HG02973 (cell line): ENCODE results near the gene LIPG.
A peak's percentile ranks its signal among the peaks of the same experiment; 100 is the strongest.
"Not testable (repeated sequence)": the region's sequence is repeated elsewhere in the genome, so short reads cannot be mapped to it uniquely, and the experiment has no call there.

ENCODE experiments used
- ATAC-seq: cut with Tn5 transposase; IDR thresholded peaks from one replicate; pipeline ENCODE4 v1.9.1; 2021; ENCODE audit warnings: moderate library complexity; ENCODE audit not compliant: unreplicated experiment

LIPG gene

DNA sequence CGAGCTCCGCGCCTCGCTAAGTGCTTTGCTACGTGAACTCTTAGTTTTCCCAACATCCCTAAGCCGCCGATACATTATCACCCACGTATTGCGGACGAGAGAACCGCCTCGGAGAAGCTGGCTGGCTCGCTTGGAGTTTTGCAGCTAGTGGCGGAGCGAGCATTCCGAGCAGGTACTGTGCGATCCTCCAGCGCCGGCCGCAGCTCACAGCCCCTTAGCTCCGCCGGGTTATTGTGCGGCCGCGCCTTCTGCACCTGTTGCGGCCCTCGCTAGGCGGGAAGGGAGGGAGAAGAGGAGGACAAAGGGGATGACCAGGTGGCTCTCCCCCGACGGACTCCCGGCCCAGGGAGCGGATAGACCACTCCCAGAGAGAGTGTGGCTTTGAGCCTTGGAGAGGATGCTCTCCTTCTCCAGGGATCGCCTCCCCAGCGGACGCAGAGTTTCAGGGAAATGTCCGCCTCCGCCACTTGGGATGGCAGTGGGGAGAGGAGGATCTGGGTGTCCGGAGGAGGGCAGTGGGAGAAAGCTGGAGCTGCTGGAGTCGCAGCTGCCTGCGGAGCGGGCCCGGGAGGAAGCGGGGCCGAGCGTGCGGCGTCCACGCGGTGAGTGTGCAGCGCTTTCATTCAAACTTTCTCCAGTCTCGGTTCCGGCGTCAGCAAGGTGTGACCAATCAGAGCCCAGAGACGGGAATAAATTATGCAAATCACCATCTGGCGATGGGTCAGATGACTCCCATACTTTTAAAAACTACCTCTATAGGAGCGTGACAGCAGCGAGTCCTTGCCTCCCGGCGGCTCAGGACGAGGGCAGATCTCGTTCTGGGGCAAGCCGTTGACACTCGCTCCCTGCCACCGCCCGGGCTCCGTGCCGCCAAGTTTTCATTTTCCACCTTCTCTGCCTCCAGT is at the start of gene LIPG:
TSS of gene LIPG (plus strand) at position 769 of the 905 bp plus-strand sequence. CDS start 252 bp downstream, outside the sequence.
- ATAC-seq: peak; percentile 77

DNA sequence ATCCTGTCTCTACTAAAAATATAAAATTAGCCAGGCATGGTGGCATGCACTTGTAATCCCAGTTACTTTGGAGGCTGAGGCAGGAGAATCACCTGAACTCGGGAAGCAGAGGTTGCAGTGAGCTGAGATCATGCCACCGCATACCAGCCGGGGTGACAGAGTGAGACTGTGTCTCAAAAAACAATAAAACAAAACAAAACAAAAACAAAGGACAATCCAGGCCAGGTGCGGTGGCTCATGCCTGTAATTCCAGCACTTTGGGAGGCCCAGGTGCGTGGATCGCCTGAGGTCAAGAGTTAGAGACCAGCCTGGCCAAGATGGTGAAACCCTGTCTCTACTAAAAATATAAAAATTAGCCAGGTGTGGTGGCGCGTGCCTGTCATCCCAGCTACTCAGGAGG is 49.0 kb upstream of the LIPG start:
- ATAC-seq: not testable (repeated sequence)

DNA sequence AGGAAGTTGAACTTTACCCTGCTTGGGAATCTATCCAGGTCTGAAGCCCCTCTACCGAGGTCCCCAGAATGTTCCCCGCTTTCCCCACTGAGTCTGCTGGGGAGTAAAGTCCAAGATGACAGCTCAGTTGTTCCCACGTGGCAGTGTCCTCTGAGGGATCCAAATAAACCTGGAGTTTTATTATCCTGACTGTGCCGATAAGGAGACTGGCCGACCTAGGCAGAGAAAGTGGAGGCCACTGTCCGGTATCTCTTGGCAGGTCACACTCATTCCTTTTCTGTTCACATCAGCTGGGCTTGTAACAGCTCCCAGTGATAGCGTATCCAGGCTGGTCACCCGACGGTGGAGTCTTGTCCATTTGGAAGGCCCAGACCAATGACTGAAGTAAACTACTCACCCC is 47.3 kb upstream of the LIPG start:
- ATAC-seq: no peak

DNA sequence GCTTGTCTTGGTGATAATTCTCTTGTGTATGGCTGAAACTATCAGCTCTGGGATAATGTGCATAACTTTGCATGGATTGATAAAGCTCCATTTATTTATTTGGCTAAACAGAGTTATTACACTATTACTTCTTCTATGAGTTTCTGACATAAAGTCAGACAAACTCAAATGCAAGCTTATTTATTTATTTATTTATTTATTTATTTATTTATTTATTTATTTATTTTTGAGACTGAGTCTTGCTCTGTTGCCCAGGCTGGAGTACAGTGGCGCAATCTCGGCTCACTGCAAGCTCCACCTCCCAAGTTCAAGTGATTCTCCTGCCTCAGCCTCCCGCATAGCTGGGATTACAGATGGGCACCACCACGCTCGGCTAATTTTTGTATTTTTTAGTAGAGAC is 46.9 kb upstream of the LIPG start:
- ATAC-seq: not testable (repeated sequence)

DNA sequence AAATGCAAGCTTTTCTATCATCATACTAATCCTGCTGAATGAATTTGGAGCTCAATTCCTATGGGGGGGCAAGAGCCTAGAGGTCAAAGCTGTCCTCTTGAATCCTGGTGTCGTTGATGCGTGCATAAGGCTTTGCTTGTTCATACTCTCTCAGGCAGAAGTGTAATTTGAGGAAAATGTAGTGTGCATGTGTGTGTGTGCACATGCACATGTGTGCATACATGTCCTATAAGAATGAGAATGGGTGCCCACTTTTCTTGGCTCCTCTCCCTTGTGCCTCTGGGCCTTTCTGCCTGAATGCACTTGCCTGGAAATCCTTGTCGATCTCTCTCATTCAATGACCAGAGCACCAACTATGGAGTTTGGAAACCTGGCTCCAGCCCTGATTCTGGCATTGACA is 46.3 kb upstream of the LIPG start:
- no peak for ATAC-seq

DNA sequence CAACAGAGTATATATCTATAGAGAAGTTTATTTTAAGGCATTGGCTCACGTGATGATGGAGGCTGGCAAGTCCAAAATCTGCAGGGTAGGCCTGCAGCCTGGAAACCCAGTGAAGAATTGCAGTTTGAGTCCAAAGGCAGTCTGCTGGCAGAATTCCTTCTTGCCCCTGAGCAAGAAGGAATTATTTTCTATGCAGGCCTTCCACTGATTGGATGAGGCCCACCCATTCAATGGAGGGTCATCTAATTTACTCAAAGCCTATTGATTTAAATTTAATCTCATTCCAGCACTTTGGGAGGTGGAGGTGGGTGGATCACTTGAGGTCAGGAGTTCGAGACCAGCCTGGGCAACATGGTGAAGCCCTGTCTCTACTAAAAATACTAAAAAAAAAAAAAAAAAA is 44.4 kb upstream of the LIPG start:
- ATAC-seq: no peak

DNA sequence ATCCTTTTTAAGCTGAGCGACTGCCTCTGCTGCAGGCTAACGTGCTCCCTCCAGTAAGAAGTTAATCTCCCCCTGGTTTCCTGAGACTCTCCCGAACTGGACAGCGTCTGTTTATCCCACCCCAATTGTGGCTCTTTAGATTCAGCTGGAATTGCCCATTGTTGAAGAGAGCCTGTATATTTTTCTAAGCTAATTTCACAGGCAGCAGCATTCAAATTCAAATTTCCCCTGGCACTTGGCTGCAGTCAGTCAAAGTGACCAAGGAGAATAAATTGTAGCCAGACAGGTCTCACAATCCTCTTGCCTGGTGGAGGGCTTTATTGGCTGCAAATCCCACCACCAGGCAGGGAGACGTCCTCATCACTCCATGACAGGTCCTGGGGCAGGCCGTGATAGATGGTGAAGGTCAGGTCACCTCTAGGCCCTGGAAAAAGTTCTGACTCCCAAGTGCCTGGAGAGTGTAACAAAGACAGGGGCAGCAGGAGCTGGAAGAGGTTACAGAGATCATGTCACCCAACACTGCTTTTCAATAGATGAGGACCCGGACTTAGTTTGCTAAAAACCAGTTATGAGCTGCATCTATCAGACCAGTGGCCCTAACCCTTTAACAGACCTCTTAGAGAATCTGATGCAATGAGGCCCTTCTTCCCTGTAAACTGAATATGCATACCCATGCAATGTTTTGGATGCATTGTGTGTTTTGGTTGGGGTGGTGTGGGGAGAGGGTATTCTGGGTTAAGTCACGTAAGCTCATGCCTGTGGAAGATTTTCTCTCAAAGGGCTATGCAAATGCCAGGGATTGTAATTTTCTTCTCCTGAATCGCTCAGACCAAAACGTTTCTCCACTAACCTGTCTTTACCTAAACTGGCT is 42.5 kb upstream of the LIPG start:
- ATAC-seq: no peak

DNA sequence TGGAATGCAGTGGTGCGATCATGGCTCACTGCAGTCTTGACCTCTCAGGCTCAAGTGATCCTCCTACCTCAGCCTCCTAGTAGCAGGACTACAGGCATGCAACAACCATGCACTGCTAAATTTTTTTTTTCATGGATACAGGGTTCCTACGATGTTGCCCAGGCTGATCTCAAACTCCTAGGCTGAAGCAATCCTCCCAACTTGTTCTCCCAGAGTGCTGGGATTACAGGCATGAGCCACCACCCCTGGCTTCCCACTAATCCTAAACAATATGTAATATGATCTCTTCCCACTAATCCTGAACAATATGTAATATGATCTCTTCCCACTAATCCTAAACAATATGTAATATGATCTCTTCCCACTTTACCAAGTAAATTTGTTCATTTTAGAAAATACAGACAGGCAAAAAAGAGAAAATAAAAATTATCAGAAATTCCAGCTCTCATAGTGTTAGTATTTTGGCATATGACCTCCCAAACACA is 41.2 kb upstream of the LIPG start:
- no peak for ATAC-seq

DNA sequence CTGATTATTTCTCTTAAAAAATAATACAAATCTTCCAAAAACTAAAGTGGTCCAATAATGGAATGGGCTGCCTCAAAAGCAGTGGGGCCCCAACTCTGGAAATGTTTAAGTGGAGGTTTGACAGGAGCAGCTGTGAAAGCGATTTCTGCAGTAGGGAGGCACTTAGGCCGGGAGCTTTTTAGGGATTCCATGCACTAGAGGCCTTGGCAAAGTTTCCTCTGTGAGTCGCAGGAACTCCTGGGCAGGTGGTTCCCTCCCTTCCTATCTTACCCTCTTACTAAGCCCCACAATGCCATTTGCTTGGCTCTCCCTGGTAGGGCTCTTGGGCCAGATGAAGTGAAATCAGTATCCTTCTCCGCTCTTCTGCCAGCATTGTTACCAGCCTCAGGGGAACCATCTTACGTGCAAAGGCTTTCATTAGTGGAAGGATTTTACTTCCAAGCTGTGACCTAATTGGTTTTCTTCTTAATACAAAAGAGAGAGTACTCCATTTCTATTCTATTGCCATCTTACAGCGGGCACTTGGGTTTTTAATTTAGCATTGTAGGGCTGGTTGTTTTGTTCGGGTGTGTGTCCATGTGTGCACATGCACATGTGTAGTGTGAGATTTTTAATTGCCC is 40.5 kb upstream of the LIPG start:
- ATAC-seq: no peak

DNA sequence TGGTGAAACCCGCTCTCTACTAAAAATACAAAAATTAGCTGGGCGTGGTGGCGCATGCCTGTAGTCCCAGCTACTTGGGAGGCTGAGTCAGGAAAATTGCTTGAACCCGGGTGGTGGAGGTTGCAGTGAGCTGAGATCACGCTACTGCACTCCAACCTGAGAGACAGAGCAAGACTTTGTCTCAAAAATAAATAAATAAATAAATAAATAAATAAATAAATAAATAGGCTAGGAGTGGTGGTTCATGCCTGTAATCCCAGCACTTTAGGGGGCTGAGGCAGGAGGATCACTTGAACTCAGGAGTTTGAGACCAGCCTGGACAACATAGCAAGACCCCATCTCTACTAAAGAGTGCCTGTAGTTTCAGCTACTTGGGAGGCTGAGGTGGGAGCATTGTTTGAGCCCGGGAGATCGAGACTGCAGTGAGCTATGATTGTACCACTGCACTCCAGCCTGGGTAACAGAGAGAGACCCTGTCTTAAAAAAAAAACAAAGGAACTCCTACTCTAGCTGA is 38.2 kb upstream of the LIPG start:
- ATAC-seq: not testable (repeated sequence)

DNA sequence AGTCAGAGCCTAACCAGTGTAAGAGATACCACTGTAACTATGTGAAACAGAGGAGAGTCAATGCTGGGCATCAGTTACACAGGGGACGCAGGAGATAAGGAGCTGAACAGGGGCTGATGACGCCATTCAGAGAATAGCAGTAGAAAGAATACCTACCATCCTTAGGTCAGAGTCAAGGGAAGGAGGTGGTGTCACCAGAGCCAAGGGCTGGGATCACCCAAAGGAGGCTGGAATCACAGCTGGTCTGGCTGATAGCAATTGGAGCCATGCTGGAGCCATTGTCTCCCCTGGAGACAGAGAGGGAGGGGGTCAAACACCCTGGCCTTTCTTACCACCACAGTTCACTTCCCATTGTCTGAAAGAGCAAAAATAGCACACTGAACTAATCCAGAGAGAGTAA is 37.5 kb upstream of the LIPG start:
- no peak for ATAC-seq

DNA sequence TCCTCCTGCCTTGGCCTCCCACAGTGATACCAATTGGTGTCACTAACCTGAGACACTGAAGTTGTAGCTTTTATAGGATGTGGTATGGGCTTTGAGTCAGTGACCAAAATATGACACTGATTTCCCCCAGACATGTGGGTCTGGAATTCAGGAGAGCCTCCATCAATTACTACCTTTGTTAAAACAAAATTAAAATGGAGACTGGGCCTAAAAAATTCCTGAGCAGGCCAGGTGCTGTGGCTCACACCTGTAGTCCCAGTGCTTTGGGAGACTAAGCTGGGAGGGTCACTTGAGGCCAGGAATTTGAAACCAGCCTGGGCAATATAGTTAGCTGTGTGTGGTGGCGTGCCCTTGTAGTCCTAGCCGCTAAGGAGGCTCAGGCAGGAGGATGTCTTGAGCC is 36.9 kb upstream of the LIPG start:
- no peak for ATAC-seq

DNA sequence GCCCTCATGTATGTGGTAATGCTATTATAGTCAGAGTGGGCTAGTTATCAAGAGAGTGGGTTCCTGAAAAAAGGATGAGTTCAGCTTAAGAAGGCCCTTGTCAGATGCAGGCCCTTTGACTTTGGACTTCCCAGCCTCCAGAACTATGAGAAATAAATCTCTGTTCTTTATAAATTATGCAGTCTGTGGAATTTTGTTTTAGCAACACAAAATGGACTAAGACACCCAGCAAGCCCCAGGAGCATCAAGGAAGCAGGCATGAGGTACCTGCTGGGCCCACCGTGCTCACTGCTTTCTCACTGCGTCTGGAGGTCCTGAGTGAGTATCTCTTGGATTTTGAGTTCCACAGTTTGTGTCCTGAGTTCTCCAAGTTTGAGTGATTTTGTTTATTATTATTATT is 35.9 kb upstream of the LIPG start:
- no peak for ATAC-seq

DNA sequence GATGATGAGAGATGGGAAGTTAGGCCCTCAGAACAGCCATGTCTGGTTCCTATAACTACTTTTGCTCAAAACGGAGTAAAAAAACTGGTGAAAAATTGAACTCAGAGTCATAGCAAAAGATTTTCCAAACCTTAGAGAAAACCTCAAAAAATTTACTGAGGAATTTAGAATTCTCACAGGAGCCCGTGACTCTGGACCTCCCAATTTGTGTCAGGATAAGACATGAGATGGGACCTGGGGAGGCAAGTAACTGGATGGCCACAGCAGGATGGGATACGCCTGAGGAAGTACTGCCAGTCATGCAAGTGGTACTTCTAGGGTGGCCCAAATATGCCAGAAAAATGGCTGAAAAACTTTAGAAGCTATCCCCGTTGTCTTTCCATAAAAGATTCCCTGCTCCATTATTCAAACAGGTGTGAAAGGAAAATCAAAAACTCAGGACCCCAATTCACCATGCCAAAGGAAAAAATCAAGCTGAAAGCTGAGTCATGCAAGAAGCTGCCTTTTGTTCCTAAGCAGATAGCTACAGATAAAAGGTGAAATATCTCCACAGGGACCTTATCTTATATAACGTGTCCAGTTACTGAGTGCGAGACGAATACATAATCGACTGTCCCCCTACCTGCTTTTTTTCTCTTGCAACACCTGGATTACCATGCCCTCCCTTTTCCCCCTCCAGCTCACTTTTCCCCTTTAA is 34.1 kb upstream of the LIPG start:
- ATAC-seq: no peak

DNA sequence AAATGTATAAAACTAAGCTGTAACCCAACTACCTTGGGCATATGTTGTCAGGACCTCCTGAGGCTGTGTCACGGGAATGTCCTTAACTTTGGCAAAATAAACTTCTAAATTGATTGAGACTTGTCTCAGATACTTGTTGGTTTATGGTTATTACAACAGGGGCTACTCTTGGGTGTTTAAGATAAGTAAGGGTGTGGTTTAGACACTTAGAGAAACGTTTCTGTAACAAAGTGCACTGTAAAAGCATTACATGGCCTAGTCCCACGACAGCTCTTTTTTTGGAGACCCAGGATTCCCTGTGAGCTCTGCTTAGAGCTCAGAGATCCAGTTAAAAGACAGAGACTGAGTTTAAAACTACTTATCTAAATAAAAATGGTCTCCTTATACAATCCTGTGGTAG is 32.3 kb upstream of the LIPG start:
- no peak for ATAC-seq

DNA sequence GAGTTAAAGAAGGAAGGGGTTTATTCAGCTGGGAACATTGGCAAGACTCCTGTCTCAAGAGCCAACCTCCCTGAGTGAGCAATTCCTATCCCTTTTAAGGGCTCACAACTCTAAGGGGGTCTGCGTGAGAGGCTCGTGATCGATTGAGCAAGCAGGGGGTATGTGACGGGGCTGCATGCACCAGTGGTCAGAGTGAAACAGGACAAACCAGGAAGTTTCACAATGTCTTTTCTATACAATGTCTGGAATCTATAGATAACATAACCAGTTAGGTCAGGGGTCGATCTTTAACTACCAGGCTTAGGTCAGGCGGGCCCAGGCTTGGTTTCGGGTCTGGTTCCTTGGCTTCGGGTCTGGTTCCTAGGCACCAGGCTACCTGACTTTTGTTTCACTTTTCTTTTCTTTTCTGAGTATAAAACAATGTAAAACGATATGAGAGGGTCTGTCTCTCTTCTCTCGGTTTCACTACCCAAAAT is 30.1 kb upstream of the LIPG start:
- no peak for ATAC-seq

DNA sequence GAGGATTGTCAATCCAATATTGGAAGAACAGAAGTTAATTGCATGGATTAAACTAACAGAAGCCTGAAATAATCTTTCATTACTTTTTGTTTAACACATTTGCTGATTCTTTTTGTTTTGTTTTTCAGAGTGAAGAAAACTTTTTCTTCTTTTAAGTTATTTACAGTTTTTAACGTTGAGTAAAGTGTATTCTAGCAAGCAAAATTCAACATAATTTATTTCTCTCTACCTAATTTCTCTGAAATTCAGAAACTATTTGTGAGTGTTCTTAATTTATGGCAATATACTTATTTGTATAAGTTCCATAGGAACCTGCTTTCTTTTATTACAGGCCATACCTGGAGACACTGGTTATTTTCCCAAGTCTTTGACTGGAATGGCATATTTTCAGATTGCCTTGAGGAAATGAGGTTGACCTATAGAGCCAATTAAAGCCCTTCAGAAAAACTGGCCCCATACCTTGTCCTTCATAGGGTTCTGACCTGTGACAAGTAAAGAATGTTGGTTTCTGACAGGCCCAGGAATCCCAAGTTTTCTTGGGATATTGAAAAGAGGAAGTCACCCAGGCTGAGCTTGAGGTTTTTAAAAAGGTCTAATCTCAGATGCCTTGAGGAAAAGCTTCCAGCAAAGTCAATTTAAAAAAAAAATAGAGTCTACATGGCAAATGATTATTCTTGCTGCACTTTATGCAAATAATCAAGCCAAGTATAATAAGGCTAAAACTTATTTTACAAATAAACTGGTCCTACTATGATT is 26.8 kb upstream of the LIPG start:
- no peak for ATAC-seq

DNA sequence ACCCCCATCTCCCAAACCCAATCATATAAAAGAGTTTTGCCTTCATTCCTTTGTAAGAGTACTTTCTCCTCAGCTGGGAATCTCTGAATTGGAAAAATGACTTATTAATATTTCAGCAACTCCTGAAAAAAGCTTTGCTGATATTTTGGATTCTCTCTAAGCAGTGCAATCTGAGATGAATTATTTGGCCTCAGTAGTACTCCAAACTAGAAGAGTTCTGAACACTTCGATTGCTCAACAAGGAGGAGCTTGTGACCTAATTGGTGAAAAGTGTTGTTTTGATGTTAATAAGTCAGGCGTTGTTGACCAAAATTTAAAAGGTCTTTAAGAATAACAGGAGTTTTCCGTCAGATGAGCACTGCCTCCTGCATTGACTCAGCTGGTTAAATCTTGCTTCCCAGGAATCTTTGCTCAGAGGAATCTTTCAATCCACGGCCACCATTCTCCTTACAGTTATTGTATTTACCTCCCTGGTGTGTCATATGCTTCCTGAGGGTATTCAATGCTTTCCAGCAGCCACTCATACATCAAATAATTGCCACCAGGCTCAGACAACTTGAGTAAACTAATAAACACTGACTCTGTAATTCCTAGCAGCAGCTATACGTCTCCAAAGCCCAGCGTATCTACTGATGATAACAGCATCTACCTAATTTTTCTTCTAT is 24.5 kb upstream of the LIPG start:
- ATAC-seq: no peak

DNA sequence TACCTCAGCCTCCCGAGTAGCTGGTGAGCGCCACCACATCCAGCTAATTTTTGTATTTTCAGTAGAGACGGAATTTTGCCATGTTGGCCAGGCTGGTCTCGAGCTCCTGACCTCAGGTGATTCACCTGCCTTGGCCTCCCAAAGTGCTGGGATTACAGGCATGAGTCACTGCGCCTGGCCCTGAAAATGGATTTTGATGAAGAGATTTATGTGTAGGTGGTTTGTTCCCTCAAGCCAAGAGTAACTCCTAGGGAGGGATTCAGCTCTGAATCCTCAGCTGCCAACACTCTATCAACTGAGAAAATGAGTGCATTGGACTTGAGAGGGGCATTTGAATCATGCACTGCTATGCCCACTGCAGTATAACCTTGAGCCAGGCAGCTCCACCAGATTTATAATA is 17.5 kb upstream of the LIPG start:
- no peak for ATAC-seq
